ENCODE data around the gene STK35.

- TF ChIP-seq, protein P1, sequence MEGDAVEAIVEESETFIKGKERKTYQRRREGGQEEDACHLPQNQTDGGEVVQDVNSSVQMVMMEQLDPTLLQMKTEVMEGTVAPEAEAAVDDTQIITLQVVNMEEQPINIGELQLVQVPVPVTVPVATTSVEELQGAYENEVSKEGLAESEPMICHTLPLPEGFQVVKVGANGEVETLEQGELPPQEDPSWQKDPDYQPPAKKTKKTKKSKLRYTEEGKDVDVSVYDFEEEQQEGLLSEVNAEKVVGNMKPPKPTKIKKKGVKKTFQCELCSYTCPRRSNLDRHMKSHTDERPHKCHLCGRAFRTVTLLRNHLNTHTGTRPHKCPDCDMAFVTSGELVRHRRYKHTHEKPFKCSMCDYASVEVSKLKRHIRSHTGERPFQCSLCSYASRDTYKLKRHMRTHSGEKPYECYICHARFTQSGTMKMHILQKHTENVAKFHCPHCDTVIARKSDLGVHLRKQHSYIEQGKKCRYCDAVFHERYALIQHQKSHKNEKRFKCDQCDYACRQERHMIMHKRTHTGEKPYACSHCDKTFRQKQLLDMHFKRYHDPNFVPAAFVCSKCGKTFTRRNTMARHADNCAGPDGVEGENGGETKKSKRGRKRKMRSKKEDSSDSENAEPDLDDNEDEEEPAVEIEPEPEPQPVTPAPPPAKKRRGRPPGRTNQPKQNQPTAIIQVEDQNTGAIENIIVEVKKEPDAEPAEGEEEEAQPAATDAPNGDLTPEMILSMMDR (IDR thresholded peaks at IDR 0.05), result peak; percentile 5
- no peak for TF ChIP-seq EZH2 (IDR thresholded peaks at IDR 0.05)
Measured at GRCh38 chr20:2195614-2196013, 94.0 kb downstream of the STK35 start.
